WTC11 (cell line): ENCODE results near the gene ELMO1.

ENCODE experiments used
- ATF3 ChIP-seq: sonication (generic); formaldehyde crosslinking; conservative IDR thresholded peaks from 2 replicates; pipeline ENCODE4 v1.8.1; 2022; ENCODE audit warnings: mild to moderate bottlenecking, missing genetic modification reagents
- CTCF ChIP-seq: fragments of 200-600 bp; IDR thresholded peaks from 2 replicates; pipeline ENCODE4 v1.8.0; 2022; ENCODE audit warnings: antibody characterized with exemption
- E2F1 ChIP-seq: sonication (generic); formaldehyde crosslinking; IDR thresholded peaks from 2 replicates; pipeline ENCODE4 v1.8.0; 2022; ENCODE audit warnings: mild to moderate bottlenecking, missing genetic modification reagents
- ETV6 ChIP-seq: sonication (generic); formaldehyde crosslinking; IDR thresholded peaks from 2 replicates; pipeline ENCODE4 v1.8.1; 2022; ENCODE audit warnings: mild to moderate bottlenecking, missing genetic modification reagents
- FOXJ3 ChIP-seq: sonication (generic); formaldehyde crosslinking; IDR thresholded peaks from 2 replicates; pipeline ENCODE4 v1.9.0; 2021; ENCODE audit warnings: missing genetic modification reagents, mild to moderate bottlenecking, borderline replicate concordance
- GABPB1 ChIP-seq: sonication (generic); formaldehyde crosslinking; IDR thresholded peaks from 2 replicates; pipeline ENCODE4 v1.8.1; 2023; ENCODE audit warnings: mild to moderate bottlenecking, missing genetic modification reagents
- IRF1 ChIP-seq: sonication (generic); formaldehyde crosslinking; IDR thresholded peaks from 2 replicates; pipeline ENCODE4 v1.8.0; 2023; ENCODE audit warnings: missing genetic modification reagents
- MAX ChIP-seq: sonication (generic); formaldehyde crosslinking; IDR thresholded peaks from 2 replicates; pipeline ENCODE4 v1.8.0; 2022; ENCODE audit warnings: mild to moderate bottlenecking, missing genetic modification reagents
- NR1H2 ChIP-seq: sonication (generic); formaldehyde crosslinking; IDR thresholded peaks from 2 replicates; pipeline ENCODE4 v1.9.0; 2021; ENCODE audit warnings: mild to moderate bottlenecking, moderate library complexity, missing genetic modification reagents
- SMAD4 ChIP-seq: sonication (generic); formaldehyde crosslinking; IDR thresholded peaks from 2 replicates; pipeline ENCODE4 v1.8.0; 2022; ENCODE audit warnings: mild to moderate bottlenecking, missing genetic modification reagents
- SP1 ChIP-seq: sonication (generic); formaldehyde crosslinking; conservative IDR thresholded peaks from 2 replicates; pipeline ENCODE4 v1.8.1; 2022; ENCODE audit warnings: missing genetic modification reagents
- ZNF232 ChIP-seq: sonication (generic); formaldehyde crosslinking; IDR thresholded peaks from 2 replicates; pipeline ENCODE4 v1.8.0; 2022; ENCODE audit warnings: mild to moderate bottlenecking, missing genetic modification reagents

- TF ChIP-seq CTCF: no peak
- TF ChIP-seq GABPB1: no peak
- TF ChIP-seq SMAD4 (CRISPR knock-in tag): no peak
- no peak for TF ChIP-seq ZNF232 (CRISPR knock-in tag)
- TF ChIP-seq ATF3 (CRISPR knock-in tag): no peak
- no peak for TF ChIP-seq ETV6 (CRISPR knock-in tag)
- no peak for TF ChIP-seq FOXJ3 (CRISPR knock-in tag)
- TF ChIP-seq MAX (CRISPR knock-in tag): no peak
- TF ChIP-seq NR1H2 (CRISPR knock-in tag): no peak
- TF ChIP-seq E2F1: no peak
- no peak for TF ChIP-seq IRF1 (CRISPR knock-in tag)
- no peak for TF ChIP-seq SP1 (CRISPR knock-in tag)
Measured at GRCh38 chr7:37215290-37215923, 233.3 kb downstream of the ELMO1 start.
